GM19025 (cell line): Measurements from ENCODE around the gene APBA3.

ENCODE experiments used
- ATAC-seq: cut with Tn5 transposase; IDR thresholded peaks from one replicate; pipeline ENCODE4 v1.9.1; 2021; ENCODE audit warnings: mild to moderate bottlenecking, low read depth, moderate library complexity; ENCODE audit not compliant: unreplicated experiment

The APBA3 gene

GRCh38 chr19:3788996-3789778 is 27.7 kb upstream of the APBA3 start:
- ATAC-seq, result no peak

- no peak for ATAC-seq
Measured at GRCh38 chr19:3785938-3786824, 24.7 kb upstream of the APBA3 start, which contains the start of gene MATK. MATK (minus strand) TSS chr19:3786381; CDS start chr19:3785135, 1,246 bp downstream.

- no peak for ATAC-seq
Measured at GRCh38 chr19:3785451-3785937, 24.0 kb upstream of the APBA3 start.

- ATAC-seq, result no peak
Measured at GRCh38 chr19:3784607-3785450, 23.3 kb upstream of the APBA3 start.

- no peak for ATAC-seq
Measured at GRCh38 chr19:3783660-3784584, 22.4 kb upstream of the APBA3 start.

GRCh38 chr19:3782903-3783302 is 21.4 kb upstream of the APBA3 start:
- no peak for ATAC-seq

GRCh38 chr19:3782330-3782729 is 20.8 kb upstream of the APBA3 start:
- no peak for ATAC-seq

GRCh38 chr19:3781603-3782002 is 20.1 kb upstream of the APBA3 start:
- no peak for ATAC-seq

GRCh38 chr19:3780786-3781304 is 19.4 kb upstream of the APBA3 start:
- ATAC-seq, result no peak

- no peak for ATAC-seq
Measured at GRCh38 chr19:3778899-3779723, 17.6 kb upstream of the APBA3 start.

GRCh38 chr19:3778104-3778867 is 16.8 kb upstream of the APBA3 start:
- ATAC-seq, result no peak

- no peak for ATAC-seq
Measured at GRCh38 chr19:3776479-3777040, 15.1 kb upstream of the APBA3 start.

GRCh38 chr19:3775831-3776230 is 14.3 kb upstream of the APBA3 start:
- ATAC-seq, result no peak

- no peak for ATAC-seq
Measured at GRCh38 chr19:3775374-3775711, 13.9 kb upstream of the APBA3 start.

GRCh38 chr19:3774621-3775373 is 13.3 kb upstream of the APBA3 start:
- ATAC-seq, result no peak

GRCh38 chr19:3773814-3774515 is 12.5 kb upstream of the APBA3 start:
- ATAC-seq, result no peak
